Vagina (tissue), 2 donors: ENCODE measurements around the gene TTLL6. TPM values are rescaled to one million over a fixed set of nuclear protein-coding genes. Genes with fewer than 3 reads are reported as not detected.

Source experiments
- DNase-seq, 2 donors: peaks; one replicate each; pipeline ENCODE4 v3.0.0-alpha.2; 2017; ENCODE audit errors: extremely low spot score in 2 of 2
- H3K27ac ChIP-seq: fragments of 200-600 bp; sonication (generic); one replicate; pipeline ENCODE4 v1.5.1; 2019
- H3K27me3 ChIP-seq: fragments of 200-600 bp; sonication (generic); one replicate; pipeline ENCODE4 v1.5.1; 2019
- H3K36me3 ChIP-seq, 2 donors: fragments of 200-600 bp; sonication (generic); one replicate each; pipeline ENCODE4 v1.5.1; 2017 to 2019
- H3K4me1 ChIP-seq: fragments of 200-600 bp; sonication (generic); one replicate; pipeline ENCODE4 v1.5.1; 2019
- H3K4me3 ChIP-seq, 2 donors: fragments of 200-600 bp; sonication (generic); 1 replicate in 1 of 2; 2 replicates in 1 of 2; pipeline ENCODE4 v1.5.1; 2016 to 2019
- H3K9me3 ChIP-seq: fragments of 200-600 bp; sonication (generic); one replicate; pipeline ENCODE4 v1.5.1; 2019
- CTCF ChIP-seq, 3 experiments: fragments of 450-650 bp in 2 of 3; fragments of 200-600 bp in 1 of 3; sonication (generic) in 1 of 3; IDR thresholded peaks; one replicate each; pipeline ENCODE4 v1.5.1; 2017 to 2019; ENCODE audit warnings: antibody characterized with exemption in 3 of 3, mild to moderate bottlenecking in 2 of 3, moderate library complexity in 2 of 3
- POLR2A ChIP-seq, 2 donors: fragments of 450-650 bp; IDR thresholded peaks; one replicate each; pipeline ENCODE4 v1.6.1; 2017; ENCODE audit warnings: antibody characterized with exemption in 2 of 2, mild to moderate bottlenecking in 2 of 2, moderate library complexity in 2 of 2
- POLR2AphosphoS5 ChIP-seq, 2 donors: sonication (generic); formaldehyde crosslinking; IDR thresholded peaks; one replicate each; pipeline ENCODE4 v1.9.0; 2017; ENCODE audit warnings: antibody characterized with exemption in 2 of 2, mild to moderate bottlenecking in 2 of 2, low read depth in 1 of 2; ENCODE audit not compliant: insufficient read depth in 1 of 2
- intact Hi-C: fragments of 100-400 bp; cut with DNase I; formaldehyde crosslinking; loops from one replicate; pipeline ENCODE4 v1.15.1; 2023
- total RNA-seq: library from RNA; depleted of rRNA; stranded (reverse); fragments of >200 nt; gene quantifications from one replicate; pipeline ENCODE4 v1.2.3, GENCODE V29; 2016

TTLL6 gene
- total RNA-seq, 1 donor from 2014 or later = 0.49 TPM

GRCh38 chr17:48724251-48725003 is 92.6 kb downstream of the TTLL6 start:
- Histone ChIP-seq H3K4me1 (peaks cover 61% of the 10 kb centered on the region), H3K27me3 (peaks cover 19% of the 10 kb centered on the region), H3K4me3 (peak overlapping the region; percentile 10 to 17), H3K27ac (no peak overlapping the region), H3K36me3 (no peaks in the 10 kb centered on the region), H3K9me3 (no peaks in the 10 kb centered on the region)
- intact Hi-C loops = loop anchor here (5.0 kb wide), 1 partner anchor 153 kb away; no protein-coding TSS in a partner anchor
- no peak for DNase-seq
- no peak for TF ChIP-seq POLR2A (IDR thresholded peaks at IDR 0.05)
- TF ChIP-seq CTCF (IDR thresholded peaks at IDR 0.05) = peak; percentile 64 to 78 (median 68)
- no peak for TF ChIP-seq POLR2AphosphoS5 (IDR thresholded peaks at IDR 0.05; ENCODE audit: insufficient read depth in 1 of 2, low read depth in 1 of 2)

- no peak for DNase-seq
Observed at GRCh38 chr17:48723423-48724250, 93.4 kb downstream of the TTLL6 start.

DNA sequence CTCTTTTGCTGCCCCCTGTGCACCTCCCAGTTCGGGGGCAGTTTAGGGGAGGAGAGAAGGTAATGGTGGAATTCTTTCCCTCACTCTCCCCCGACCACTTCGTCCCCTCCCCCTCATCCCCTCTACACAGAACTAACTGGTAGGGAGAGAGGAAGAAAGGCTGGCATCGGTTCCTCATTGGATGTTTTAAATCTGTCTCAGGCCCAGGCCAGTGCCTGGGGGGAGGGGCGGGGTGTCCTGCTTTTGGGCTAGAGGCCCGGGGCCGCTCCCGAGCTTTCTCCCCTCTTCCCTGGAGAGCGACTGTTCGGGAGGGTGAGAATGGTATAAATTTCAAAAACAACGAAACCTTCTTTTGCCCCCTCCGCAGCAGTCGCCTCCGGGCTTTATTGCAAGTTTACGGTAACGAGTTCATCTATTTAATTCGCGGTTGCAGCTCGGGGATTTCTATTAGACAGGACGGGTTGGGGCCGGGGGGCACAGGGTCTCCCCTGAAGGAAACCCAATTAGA is 94.1 kb downstream of the TTLL6 start, which contains the start of gene PRAC2:
Gene PRAC2 (plus strand): TSS at position 271 of the 508 bp plus-strand sequence. CDS start 1,226 bp downstream, outside the sequence.
- intact Hi-C loops = loop anchor here (1.0 to 2.0 kb wide), 2 partner anchors 26 to 76 kb away; no protein-coding TSS in a partner anchor
- peak within 1 kb of the TSS; percentile 12 to 21 for H3K4me3 ChIP-seq
- peaks cover 50% of the 10 kb centered on the region for H3K4me1 ChIP-seq
- no peak for DNase-seq
- H3K9me3 ChIP-seq = no peaks in the 10 kb centered on the region
- peak within 1 kb of the TSS; percentile 10 for H3K27ac ChIP-seq
- no peaks in the 10 kb centered on the region for H3K36me3 ChIP-seq
- no peak for TF ChIP-seq POLR2AphosphoS5 (IDR thresholded peaks at IDR 0.05; ENCODE audit: insufficient read depth in 1 of 2, low read depth in 1 of 2)
- no peak for TF ChIP-seq CTCF (IDR thresholded peaks at IDR 0.05)
- no peak for TF ChIP-seq POLR2A (IDR thresholded peaks at IDR 0.05)
- peaks cover 18% of the 10 kb centered on the region for H3K27me3 ChIP-seq

More at GRCh38 chr17:48723423-48724250, 93.4 kb downstream of the TTLL6 start:
- TF ChIP-seq POLR2AphosphoS5 (IDR thresholded peaks at IDR 0.05; ENCODE audit: insufficient read depth in 1 of 2, low read depth in 1 of 2) (no peak), CTCF (IDR thresholded peaks at IDR 0.05) (no peak), POLR2A (IDR thresholded peaks at IDR 0.05) (no peak)
- Histone ChIP-seq H3K36me3 (no peaks in the 10 kb centered on the region), H3K4me3 (peak overlapping the region; percentile 12 to 21), H3K27ac (peak overlapping the region; percentile 10), H3K4me1 (peaks cover 57% of the 10 kb centered on the region), H3K27me3 (peaks cover 24% of the 10 kb centered on the region), H3K9me3 (no peaks in the 10 kb centered on the region)
- intact Hi-C loops = loop anchor here (2.0 kb wide), 1 partner anchor 25 kb away; no protein-coding TSS in a partner anchor

- intact Hi-C loops = loop anchor here (1.0 to 2.0 kb wide), 2 partner anchors 26 to 77 kb away; no protein-coding TSS in a partner anchor
- DNase-seq = no peak
- H3K36me3 ChIP-seq = no peaks in the 10 kb centered on the region
- TF ChIP-seq CTCF (IDR thresholded peaks at IDR 0.05) = no peak
- TF ChIP-seq POLR2A (IDR thresholded peaks at IDR 0.05) = no peak
- no peak for TF ChIP-seq POLR2AphosphoS5 (IDR thresholded peaks at IDR 0.05; ENCODE audit: insufficient read depth in 1 of 2, low read depth in 1 of 2)
- peaks cover 17% of the 10 kb centered on the region for H3K27me3 ChIP-seq
- peak within 1 kb of the TSS; percentile 10 for H3K27ac ChIP-seq
- H3K4me1 ChIP-seq = peaks cover 48% of the 10 kb centered on the region
- H3K4me3 ChIP-seq = peak within 1 kb of the TSS; percentile 12 to 21
- H3K9me3 ChIP-seq = no peaks in the 10 kb centered on the region
Observed at GRCh38 chr17:48722201-48722907, 94.7 kb downstream of the TTLL6 start, which contains the start of gene PRAC1. Gene PRAC1, minus strand, starts transcription at chr17:48722518. Its CDS starts 126 bp downstream, at chr17:48722392.
